HEK293T (cell line): ENCODE data around the gene DDOST.

Experiments used
- ARNT ChIP-seq: fragments of 450-650 bp; IDR thresholded peaks from 2 replicates; pipeline ENCODE4 v1.6.1; 2017; ENCODE audit warnings: mild to moderate bottlenecking
- HDGF ChIP-seq: fragments of 450-650 bp; IDR thresholded peaks from 2 replicates; pipeline ENCODE4 v1.6.1; 2017; ENCODE audit warnings: antibody characterized with exemption, borderline replicate concordance
- SP1 ChIP-seq: fragments of 450-650 bp; IDR thresholded peaks from 2 replicates; pipeline ENCODE4 v1.6.1; 2017

DNA sequence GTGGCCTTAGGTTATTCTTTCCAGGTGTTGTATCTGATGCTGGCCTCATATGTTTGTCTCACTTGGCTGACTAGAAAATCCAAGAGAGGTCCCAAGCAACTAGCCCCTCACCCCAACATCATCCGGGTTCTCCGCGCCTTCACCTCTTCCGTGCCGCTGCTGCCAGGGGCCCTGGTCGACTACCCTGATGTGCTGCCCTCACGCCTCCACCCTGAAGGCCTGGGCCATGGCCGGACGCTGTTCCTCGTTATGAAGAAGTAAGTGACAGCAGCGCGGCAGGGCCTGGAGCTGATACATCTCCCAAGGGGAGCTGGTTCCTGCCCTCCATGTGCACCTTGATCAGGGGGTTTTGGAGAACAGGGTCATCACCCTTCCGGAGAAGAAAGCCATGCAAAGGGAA, 16.8 kb downstream of the DDOST start:
- TF ChIP-seq SP1 (no peak), HDGF (no peak), ARNT (no peak)
